Amygdala (tissue), 56 donors: ENCODE measurements around the gene REEP6.

Experiments used
- DNase-seq, 56 donors: peaks; one replicate each; lab custom pipeline; 2025; lab: John Stamatoyannopoulos, UW

The REEP6 gene

DNA sequence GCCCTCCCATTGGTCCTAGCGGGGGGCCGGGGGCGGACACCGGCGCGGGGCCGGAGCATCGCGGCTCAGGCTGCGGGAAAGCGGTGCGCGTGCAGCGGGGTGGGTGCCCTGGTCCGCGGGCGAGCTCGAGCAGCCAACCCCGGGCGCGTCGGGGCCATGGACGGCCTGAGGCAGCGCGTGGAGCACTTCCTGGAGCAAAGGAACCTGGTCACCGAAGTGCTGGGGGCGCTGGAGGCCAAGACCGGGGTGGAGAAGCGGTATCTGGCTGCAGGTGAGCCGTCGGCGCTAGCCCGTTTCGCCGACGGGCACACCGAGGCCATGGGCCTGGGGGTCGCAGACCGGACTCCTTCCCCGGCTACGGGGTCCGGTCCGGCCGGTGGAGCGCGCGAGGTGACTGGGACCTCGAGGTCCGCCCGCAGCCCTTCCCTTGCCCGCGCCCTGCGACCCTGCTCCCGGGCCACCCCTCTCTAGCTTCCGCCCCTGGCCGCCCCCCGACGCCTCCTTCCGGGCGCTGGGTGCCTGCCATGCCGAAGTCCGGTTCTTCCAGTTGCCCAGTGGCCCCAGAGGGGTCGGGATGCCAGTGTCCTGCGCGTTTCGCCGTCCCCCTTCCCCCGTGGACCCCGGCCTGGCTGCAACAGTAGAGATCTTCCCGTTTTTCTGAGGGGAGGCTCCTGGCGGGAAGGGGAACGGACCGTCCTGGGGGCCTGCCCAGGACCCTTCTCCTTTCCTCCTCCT lies at the start of gene REEP6:
Gene REEP6 (plus strand): TSS at position 68 of the 735 bp plus-strand sequence. CDS start 89 bp downstream, at position 157.
- DNase-seq = no peak

DNA sequence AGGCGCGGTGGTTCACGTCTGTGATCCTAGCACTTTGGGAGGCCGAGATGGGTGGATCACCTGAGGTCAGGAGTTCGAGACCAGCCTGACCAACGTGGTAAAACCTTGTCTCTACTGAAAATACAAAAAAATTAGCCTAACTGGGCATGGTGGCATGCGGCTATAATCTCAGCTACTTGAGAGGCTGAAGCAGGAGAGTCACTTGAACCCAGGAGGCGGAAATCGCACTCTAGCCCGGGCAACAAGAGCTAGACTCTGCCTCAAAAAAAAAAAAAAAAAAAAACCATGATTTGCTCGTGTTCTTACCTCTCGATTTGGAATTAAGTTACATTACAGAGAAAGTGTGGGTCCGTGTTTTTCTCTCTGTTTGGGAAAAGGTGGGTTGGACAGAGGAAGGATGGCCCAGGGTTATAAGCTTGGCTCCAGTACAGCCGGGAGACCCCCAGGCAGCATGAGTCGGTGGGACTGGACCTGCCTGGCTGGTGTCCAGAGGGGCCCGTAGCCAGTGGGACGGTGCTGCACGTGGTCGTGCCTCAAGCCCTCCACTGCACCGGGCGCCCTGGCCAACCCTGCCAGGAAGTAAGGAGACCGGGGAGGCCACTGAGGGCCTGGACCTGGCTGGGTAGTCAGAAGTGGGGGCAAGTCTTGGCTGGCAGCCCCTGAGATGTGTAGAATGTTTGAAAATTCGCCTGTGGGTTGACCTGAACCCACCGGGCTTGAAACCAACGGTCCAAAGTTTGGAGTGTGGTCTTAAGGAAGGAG lies 49.1 kb upstream of the REEP6 start:
- no peak for DNase-seq

DNA sequence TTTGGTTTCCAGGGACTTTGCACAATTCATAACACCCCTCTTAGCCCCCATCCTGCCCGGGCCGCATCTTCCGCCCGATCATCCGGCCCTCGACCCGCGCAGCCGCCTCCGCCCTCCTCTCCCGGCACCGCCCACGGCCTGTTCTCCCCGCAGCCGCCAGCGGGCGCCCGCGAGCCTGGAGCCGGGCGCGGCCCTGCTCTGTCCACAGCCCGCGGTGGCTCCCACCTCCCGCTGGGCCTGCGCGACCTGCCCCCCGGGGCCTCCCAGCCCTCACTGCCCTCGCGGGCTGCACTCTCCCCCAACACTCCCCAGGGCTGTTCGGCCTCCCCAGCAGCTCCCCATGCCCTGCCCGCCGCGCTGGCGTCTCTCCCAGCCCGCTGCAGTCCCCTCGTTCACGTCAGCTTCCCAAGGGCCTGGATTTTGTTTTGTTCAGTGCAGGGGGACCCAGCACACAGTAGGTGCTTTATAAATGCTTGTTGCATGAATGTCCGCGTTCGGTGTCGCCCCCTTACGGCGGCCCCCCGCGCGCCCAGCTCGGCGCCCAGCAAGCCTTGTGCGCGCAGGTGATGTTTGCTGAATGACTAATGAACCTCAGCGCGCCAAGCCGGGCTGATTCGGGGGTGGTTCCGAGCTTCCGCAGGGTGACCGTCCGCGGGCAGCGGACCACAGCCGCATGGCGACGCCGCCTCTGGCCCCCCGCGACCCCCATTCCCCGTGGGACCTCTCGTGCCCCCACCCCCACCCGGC lies 45.6 kb upstream of the REEP6 start:
- DNase-seq = peak in 44 of 56 donors; percentile 8 to 79 (median 52)

DNA sequence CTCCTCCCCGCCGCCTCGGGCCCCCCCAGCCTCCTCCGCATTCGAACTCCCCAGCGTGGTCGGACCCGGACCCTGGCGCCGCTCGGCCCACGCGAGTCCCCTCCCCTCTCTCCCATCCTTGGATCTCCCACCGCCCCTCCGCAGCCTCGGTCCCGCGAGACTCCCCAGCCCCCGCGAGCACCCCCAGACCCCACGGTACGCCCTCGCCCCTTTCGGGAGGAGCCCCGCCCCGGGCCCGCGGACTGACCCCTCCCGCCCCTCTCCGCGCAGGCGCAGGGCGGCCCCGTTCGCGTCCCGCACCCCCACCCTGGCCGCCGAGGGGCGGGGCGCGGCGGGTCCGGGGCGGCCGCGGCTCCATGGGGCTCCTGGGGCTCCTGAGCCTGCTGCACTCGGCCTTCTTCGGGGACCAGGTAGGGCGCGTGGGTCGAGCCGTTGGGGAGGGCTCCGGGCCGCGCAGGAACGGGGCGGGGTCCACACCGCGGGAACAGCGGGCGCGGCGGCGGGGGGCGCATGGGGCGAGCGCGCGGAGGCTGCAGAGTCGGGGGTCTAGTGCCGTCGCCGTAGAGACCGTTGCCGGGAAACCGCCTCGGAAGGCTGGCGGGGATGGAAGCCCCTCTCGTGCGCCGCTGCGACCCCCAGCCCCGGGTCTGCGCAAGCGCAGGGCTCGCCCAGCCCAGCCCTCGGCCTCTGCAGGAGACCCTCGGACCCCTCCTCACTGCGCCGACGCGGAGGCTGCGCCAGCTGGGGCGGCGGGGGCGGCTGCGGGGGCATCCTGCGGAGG lies 44.9 kb upstream of the REEP6 start:
- DNase-seq = peak in 33 of 56 donors; percentile 8 to 70 (median 46)

DNA sequence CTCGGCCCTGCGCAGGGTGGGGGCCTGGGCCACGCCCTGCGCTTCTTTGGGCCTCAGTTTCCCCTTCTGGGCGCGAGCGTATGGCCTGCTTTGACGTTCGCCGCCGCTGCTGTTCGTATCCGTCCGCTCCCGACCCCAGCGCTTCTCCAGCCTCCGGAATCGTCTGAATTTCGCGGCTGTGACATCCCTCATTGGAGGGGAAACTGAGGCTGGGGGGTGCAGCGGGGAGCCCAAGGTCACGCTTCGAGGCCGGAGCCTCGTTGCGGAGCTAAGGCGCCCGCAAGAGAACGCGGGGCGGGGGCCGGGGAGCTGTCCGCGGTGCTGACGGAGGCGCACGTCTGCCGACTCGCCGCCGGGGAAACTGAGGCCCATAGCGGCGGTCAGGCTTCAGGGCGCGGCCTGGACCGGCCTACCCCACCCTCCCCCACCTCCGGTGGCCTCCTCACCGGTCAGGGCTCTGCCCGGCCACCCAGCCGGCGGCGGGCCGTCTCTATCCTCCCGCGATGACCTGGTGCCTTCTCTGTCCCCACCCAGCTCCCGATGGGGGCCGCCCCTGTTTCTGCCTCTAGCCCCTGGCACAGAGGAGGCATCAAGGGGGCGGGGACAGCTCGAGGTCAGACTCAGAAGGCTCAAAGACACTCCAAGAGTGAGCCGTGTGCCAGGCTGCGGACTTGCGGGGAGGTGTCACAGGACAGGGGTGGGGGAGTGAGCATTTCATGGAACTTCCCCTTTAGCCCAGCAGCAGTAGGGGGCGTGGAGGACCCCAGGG lies 44.1 kb upstream of the REEP6 start:
- DNase-seq = peak in 7 of 56 donors; percentile 14 to 49 (median 31)

DNA sequence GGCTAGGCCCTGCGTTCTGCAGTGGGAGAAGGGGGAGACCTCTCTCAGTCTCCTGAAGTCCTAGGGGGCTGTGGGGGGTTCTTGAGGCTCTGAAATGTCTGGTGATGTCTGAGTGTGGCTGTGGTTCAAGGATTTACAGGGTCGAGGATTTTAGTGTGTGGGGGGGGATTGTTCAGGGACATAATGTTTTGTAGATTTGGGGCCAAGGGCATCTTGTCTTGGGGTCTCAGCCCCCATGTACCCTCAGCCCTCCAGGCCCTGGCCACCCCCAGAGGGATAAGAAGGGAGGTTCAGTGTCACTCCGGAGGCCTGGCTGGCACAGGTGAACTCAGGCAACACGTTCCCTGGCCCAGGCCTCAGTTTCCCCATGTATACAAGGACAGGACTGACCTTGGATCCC lies 43.5 kb upstream of the REEP6 start:
- DNase-seq = no peak

DNA sequence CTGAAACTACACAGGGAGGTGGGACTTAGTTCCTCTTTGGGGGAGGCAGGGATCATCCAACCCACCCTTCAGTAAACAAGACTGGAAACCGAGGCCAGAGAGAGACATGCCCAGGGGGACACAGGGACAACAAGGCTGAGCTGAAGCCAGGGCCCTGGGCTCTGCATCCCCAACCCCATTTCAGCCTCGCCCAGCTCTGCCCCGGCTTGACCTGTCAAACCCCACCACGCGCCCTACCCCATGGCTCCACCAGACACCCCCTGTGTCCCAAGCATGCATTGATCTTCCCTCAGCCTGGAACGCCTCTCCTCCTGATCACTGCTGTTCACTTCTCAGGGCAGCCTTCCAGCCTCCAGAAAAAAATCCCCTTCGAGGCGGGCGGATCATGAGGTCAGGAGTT lies 43.0 kb upstream of the REEP6 start:
- DNase-seq = no peak

DNA sequence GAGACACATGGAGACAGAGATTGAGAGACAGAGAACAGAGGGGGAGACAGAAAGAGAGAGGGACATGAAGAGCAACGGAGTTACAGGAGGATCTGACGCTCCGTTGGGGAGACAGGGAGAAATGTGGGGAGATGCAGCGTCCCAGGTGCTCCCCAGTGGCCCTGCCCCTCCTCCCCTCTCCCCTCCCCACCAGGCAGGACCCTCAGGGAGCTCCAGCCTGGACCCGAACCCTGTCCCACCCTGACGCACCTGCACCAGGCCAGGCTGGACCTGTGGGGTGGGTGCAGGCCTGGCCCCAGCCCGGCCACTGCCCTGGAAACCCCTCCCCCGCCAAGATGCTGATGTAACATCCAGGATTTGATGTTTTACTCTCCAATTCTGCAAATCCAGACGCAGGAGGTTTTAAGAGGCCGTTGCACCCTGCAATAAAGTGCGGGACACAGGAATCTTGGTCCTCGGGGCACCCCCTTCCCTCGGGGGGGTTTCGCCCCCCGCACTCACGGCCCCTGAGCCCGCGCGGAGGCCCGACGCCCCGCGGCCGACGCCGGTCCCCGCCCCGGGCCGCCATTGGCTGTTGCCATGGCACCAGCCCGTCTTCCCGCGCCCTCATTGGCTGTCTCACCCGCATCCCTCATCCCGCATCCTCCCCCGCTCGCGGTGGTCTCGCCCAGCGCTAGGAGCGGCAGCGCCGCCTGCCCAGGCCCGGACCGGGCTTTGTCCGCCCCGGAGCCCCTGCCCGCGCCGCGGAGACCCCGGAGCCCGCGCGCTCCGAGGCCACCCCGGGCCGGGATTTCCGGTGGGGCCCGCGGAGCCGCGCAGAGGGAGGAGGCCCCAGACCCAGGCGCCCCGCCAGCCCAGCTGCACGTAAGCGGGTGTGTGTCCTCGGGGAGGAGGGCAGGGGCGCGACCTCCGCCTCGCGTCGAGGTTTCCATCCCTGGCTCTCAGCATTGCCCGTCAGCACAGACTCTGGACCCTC lies 41.2 kb upstream of the REEP6 start, which contains the start of gene APC2:
Gene APC2 (plus strand): TSS at position 655 of the 976 bp plus-strand sequence. CDS start 2,881 bp downstream, outside the sequence.
- peak in 55 of 56 donors; percentile 39 to 91 (median 80) for DNase-seq

DNA sequence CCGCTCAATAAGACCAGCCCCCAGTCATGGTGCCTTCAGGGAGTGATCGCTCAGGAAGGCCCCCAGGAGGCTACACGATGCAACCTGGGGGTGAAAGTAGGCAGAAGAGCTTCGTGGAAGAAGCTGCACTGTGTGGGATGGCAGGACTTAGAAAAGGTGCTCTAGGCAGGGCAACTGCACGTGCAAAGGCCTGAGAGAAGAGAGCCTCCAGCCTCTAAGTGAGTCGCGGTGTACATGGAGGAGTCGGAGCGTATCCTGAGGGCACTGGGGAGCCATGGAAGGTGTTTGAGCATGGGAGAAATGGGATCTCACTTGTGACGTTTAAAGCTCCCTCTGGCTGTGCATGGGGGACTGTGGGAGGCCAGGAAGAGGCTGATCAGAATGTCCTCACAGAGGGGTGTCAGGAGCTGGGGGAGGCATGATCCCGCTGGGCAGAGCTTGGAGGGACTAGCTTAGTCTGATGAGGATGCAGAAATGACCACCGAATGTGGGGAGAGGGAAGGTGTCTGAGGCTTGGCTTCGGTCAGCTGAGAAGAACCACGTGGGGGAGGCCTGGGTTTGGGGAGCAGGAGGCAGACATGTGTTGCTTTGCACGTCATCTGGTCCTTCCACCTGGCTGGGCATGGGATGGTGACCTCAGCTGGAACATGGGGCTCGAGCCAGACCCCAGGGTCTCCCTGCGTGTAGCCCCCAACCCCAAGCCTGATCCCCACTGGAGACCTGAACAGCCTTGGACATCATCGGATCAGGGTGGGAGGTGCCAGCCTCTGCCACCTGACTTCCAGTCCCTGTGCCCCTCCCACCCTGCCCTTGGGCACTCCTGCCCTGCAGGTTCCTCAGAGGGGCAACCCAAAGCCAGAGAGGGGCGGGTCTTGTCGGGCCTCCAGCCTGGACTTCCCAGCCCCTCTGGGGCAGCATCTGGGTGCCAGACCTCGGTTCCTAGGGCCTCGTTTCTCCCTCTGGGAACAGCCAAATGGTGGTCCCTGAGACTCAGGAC lies 39.9 kb upstream of the REEP6 start:
- peak in 31 of 56 donors; percentile 19 to 77 (median 50) for DNase-seq

DNA sequence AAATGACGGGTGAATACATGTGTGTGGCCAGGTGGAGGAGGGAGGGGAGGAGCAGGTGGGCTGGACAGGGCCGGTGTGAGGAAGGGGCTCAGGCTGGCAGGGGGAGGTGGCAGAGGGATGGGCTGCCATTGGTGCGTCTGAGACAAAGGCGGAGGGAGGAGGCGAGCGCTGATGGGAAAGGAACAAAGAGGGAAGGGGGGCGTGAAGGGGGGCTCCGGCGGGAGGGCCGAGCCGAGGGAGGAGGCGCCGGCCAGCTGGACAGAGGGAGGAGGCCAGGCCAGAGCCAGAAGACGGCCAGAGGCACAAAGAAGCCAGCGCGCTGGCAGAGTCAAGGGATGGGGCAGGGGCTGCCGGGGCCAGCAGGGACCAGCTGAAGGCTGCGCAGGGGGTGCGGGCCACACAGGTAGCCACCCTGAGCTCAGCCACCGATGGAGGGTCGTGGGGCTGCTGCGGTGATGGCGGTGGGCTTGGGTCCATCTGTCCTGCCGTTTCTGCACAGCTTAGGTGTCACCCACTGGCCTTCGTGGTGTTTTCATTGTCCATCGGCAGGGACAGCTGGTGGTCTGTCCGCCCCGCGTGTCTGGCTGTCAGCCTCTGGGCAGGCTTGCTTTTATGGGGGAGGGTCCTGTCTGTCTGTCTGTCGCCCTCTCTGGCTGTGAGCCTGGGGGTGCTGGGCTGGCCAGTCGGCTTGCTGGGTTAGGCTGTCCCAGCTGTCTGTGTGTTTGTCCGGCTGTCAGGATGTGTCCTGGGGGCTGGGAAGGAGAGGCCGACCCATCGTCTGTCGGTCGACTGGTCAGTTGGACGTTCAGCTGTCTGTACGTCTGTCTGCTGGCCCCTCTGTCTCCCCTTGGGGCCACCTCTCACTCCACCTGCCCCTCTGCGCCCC lies 38.8 kb upstream of the REEP6 start:
- DNase-seq = peak in 53 of 56 donors; percentile 22 to 88 (median 69)

DNA sequence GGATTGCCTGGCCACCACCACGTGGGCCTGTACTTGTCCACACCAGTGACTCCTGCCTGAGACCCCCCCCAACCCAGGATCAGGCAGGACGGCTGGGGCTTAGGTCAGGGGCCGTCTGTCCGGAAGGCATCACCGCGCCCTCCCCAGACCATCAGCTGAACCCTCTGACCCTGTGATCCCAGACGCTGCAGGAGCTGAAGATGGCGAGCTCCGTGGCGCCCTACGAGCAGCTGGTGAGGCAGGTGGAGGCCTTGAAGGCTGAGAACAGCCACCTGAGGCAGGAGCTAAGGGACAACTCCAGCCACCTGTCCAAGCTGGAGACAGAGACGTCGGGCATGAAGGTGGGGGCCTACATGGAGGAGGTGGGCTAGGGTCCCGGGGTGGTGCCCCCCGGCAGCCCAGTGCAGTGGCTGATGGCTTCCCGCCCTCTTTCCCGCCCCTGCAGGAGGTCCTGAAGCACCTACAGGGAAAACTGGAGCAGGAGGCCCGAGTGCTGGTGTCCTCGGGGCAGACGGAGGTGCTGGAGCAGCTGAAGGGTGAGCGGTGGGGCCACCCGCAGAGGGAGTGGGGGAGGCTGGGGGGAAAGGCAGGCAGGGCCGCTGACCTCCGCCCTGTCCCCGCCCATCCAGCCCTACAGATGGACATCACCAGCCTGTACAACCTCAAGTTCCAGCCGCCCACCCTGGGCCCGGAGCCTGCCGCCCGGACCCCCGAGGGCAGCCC lies 38.0 kb upstream of the REEP6 start:
- DNase-seq = peak in 4 of 56 donors; percentile 27 to 57 (median 45)

DNA sequence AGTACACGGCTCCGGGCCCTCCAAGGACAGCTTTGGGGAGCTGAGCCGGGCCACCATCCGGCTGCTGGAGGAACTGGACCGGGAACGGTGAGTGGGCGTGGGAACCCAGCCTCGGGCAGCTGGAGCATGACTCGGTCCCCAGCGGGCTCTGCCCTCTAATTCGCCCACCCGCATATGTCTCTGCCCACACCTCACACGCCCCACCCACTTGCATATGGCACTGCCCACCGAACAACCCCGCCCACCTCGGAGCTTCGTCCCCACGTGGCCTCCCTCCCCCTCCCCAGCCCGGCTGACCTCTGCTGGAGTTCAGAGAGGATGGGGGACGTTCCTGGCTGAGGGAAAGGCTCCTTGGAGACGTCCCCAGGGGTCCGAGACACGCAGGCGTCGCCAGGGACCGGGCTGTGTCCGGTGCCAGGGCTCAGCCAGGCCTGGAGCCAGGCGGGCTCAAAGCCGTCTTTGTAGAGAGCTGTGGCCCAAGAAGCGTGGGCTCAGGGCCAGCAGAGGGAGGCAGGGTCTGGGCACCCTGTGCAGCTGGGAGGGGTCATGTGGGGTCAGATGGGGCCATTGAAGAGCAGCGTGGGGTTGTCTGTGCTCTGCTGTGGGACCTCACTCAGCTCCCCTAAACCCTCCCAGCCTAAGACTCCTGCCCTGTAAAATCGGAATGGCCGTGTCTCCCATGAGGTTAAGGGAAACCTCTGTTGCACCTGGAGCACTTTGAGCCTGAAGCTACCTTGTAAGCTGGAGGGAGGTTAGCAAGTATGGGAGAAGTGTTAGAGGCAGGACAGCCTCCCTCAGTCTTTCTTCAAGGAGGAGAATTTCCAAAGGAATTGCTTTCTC lies 37.2 kb upstream of the REEP6 start:
- DNase-seq = peak; percentile 58 to 99 (median 93)

DNA sequence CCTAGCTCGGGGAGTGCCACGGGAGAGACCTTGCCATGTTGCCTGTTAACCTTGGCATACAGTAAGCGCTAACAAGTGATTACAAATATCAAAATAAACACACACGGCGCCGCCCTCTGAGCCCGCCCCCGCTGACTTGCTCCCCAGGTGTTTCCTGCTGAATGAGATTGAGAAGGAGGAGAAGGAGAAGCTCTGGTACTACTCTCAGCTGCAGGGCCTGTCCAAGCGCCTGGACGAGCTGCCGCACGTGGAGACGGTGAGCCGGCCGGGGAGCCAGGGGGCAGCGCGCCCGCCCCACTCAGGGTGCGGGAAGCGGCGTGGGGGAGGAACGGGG lies 36.0 kb upstream of the REEP6 start:
- DNase-seq = no peak
